OCI-LY1 (cell line): ENCODE data around the gene CERS3.

Source experiments
- H2AFZ ChIP-seq: fragments of 200-600 bp; sonication (generic), shearing (Covaris generic); 2 replicates; pipeline ENCODE4 v1.6.0; 2014; ENCODE audit warnings: antibody characterized with exemption, mild to moderate bottlenecking, low read length
- H3F3A ChIP-seq: fragments of 200-600 bp; sonication (generic), shearing (Covaris generic); 2 replicates; pipeline ENCODE4 v1.6.0; 2014; ENCODE audit warnings: mild to moderate bottlenecking, antibody characterized with exemption, low read length, moderate library complexity; ENCODE audit not compliant: insufficient read depth
- H3K27ac ChIP-seq: fragments of 200-600 bp; sonication (generic); 2 replicates; pipeline ENCODE4 v1.5.1; 2014; ENCODE audit warnings: low read length, mixed run types, mild to moderate bottlenecking, low read depth; ENCODE audit not compliant: poor library complexity, severe bottlenecking
- H3K27me3 ChIP-seq: fragments of 200-600 bp; sonication (generic); 2 replicates; pipeline ENCODE4 v1.6.0; 2014; ENCODE audit warnings: antibody characterized with exemption, mild to moderate bottlenecking, low read length, moderate library complexity; ENCODE audit not compliant: insufficient read depth
- H3K36me3 ChIP-seq: fragments of 200-600 bp; sonication (generic); 2 replicates; pipeline ENCODE4 v1.6.1; 2014; ENCODE audit warnings: mild to moderate bottlenecking, antibody characterized with exemption, low read length, moderate library complexity, mixed read lengths; ENCODE audit not compliant: insufficient read depth
- H3K4me1 ChIP-seq: fragments of 200-600 bp; sonication (generic); 2 replicates; pipeline ENCODE4 v1.5.1; 2014; ENCODE audit warnings: mild to moderate bottlenecking, low read length, moderate library complexity; ENCODE audit not compliant: insufficient read depth, severe bottlenecking
- H3K4me2 ChIP-seq: fragments of 200-600 bp; sonication (generic), shearing (Covaris generic); 2 replicates; pipeline ENCODE4 v1.6.1; 2014; ENCODE audit warnings: low read length
- H3K4me3 ChIP-seq: fragments of 200-600 bp; sonication (generic); 2 replicates; pipeline ENCODE4 v1.5.1; 2014; ENCODE audit warnings: low read length, low read depth, mild to moderate bottlenecking, mixed read lengths; ENCODE audit not compliant: poor library complexity, severe bottlenecking
- H3K79me2 ChIP-seq: fragments of 200-600 bp; shearing (Covaris generic); 2 replicates; pipeline ENCODE4 v1.6.1; 2016; ENCODE audit warnings: mixed run types, low read length, mixed read lengths; ENCODE audit not compliant: insufficient read depth
- H3K9ac ChIP-seq: fragments of 200-600 bp; sonication (generic), shearing (Covaris generic); 2 replicates; pipeline ENCODE4 v1.6.1; 2014; ENCODE audit warnings: mild to moderate bottlenecking, low read length, mixed read lengths
- H3K9me2 ChIP-seq: fragments of 200-600 bp; sonication (generic), shearing (Covaris generic); 2 replicates; pipeline ENCODE4 v1.6.1; 2014; ENCODE audit warnings: low read depth, mild to moderate bottlenecking, low read length, mixed read lengths
- H3K9me3 ChIP-seq: fragments of 200-600 bp; shearing (Covaris generic); 2 replicates; pipeline ENCODE4 v1.6.1; 2014; ENCODE audit warnings: low read length, mixed read lengths
- H4K20me1 ChIP-seq: fragments of 200-600 bp; sonication (generic), shearing (Covaris generic); 2 replicates; pipeline ENCODE4 v1.6.0; 2016; ENCODE audit warnings: mild to moderate bottlenecking, low read length; ENCODE audit not compliant: insufficient read depth
- EZH2 ChIP-seq: fragments of 200-600 bp; sonication (generic), shearing (Covaris generic); IDR thresholded peaks from 2 replicates; pipeline ENCODE4 v1.8.0; 2017; ENCODE audit warnings: borderline replicate concordance, mixed run types, mild to moderate bottlenecking, antibody characterized with exemption, low read length, moderate library complexity, mixed read lengths
- TF ChIP-seq, protein P1 (sequence below): fragments of 200-600 bp; sonication (generic), shearing (Covaris generic); IDR thresholded peaks from 2 replicates; pipeline ENCODE4 v1.5.1; 2017; ENCODE audit warnings: mild to moderate bottlenecking, antibody characterized with exemption, low read length, moderate library complexity, mixed read lengths

Gene CERS3

DNA sequence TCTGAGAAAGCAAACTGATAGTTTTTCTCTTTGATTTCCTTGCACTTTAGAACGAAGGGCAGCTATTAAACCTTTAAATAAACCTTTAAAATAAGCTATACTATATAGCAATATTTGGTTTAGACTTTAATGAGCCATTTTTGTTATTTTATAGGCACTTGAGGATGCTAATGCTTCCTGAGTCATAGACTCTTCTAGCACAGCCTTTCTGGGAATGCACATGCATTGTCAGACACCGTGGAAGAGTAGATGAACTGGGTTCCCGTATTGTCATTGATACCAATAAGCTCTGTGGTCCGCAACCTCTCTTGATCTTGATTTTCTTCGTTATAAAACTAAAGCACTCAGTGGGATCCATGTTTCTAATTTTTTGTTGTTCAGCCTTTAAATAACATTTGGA is 27.6 kb downstream of the CERS3 start:
- H3K4me3 ChIP-seq = no peak overlapping the region
- no peaks in the 10 kb centered on the region for H3K9me2 ChIP-seq
- H3K27ac ChIP-seq = no peak overlapping the region
- no peak for TF ChIP-seq EZH2
- TF ChIP-seq, protein P1, sequence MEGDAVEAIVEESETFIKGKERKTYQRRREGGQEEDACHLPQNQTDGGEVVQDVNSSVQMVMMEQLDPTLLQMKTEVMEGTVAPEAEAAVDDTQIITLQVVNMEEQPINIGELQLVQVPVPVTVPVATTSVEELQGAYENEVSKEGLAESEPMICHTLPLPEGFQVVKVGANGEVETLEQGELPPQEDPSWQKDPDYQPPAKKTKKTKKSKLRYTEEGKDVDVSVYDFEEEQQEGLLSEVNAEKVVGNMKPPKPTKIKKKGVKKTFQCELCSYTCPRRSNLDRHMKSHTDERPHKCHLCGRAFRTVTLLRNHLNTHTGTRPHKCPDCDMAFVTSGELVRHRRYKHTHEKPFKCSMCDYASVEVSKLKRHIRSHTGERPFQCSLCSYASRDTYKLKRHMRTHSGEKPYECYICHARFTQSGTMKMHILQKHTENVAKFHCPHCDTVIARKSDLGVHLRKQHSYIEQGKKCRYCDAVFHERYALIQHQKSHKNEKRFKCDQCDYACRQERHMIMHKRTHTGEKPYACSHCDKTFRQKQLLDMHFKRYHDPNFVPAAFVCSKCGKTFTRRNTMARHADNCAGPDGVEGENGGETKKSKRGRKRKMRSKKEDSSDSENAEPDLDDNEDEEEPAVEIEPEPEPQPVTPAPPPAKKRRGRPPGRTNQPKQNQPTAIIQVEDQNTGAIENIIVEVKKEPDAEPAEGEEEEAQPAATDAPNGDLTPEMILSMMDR = no peak
- H4K20me1 ChIP-seq = no peaks in the 10 kb centered on the region
- H3K4me1 ChIP-seq = no peaks in the 10 kb centered on the region
- H2AFZ ChIP-seq = no peak overlapping the region
- H3K9ac ChIP-seq = no peak overlapping the region
- H3K27me3 ChIP-seq = 0 out of 2 replicates have a peak, but pooled peaks cover 6% of the 10 kb centered on the region
- no peaks in the 10 kb centered on the region for H3K79me2 ChIP-seq
- no peaks in the 10 kb centered on the region for H3F3A ChIP-seq
- no peak overlapping the region for H3K4me2 ChIP-seq
- H3K9me3 ChIP-seq = no peaks in the 10 kb centered on the region
- H3K36me3 ChIP-seq = no peaks in the 10 kb centered on the region

DNA sequence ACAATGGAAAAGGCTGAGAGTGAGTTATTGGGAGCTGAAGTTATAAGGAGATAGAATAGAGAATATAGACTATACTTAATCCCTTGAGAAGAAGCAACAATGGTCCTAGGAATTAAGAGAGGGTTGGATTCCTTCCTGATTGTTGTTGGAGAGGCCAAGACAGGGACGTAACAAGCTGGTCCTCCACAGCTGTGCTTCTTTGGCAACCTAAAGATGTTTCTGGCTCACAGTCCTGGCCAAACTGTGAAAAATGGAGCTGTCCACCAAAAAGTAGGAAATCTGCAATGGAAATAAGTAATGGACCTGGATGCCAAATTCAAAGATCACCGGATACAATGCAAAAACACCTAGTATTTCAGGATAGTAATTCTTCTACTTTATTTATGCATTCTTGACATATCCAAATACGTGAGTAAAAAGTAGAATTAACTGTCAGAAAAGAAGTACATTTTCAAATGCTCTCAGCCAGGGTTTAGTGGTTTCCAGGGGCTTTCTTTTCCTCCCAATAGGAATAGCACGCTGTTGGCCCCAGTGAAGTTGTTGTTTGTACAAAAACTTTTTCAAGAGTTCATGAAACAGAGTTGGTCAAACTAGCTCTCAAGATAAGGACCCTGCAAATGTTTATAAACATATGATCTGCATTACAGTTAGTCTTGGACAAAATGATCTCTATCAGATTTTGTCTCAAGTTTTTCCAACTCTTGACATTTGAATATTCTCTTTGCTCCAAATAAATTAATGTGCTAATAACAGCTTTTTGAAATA is 28.3 kb downstream of the CERS3 start:
- no peak overlapping the region for H3K9ac ChIP-seq

DNA sequence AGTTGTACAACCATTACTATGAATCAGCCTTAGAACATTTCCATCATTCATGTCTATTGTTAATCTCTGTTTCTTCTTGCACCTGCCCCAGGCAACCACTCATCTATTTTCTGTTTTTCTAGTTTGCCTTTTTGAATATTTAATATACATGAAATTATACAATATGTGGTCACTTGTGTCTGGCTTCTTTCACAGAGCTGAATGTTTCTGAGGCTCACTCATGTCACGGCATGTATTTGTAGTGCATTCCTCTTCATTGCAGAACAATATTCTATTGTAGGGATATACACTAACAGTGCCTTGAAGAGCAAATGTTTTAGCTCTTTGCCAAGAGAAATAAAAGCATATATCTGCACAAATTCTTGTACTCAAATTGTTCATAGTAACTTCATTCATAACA is 32.9 kb downstream of the CERS3 start:
- no peak overlapping the region for H3K4me2 ChIP-seq
- no peaks in the 10 kb centered on the region for H3F3A ChIP-seq
- H3K36me3 ChIP-seq = no peaks in the 10 kb centered on the region
- no peak overlapping the region for H3K27ac ChIP-seq
- H3K79me2 ChIP-seq = no peaks in the 10 kb centered on the region
- H3K9me3 ChIP-seq = no peaks in the 10 kb centered on the region
- TF ChIP-seq EZH2 = no peak
- TF ChIP-seq, protein P1 = no peak
- no peak overlapping the region for H3K4me3 ChIP-seq
- no peaks in the 10 kb centered on the region for H3K4me1 ChIP-seq
- H3K27me3 ChIP-seq = no peaks in the 10 kb centered on the region
- no peak overlapping the region for H2AFZ ChIP-seq
- H3K9ac ChIP-seq = no peak overlapping the region
- no peaks in the 10 kb centered on the region for H4K20me1 ChIP-seq
- no peaks in the 10 kb centered on the region for H3K9me2 ChIP-seq

More for the DNA sequence above, 28.3 kb downstream of the CERS3 start:
- Histone ChIP-seq H3K4me3 (no peak overlapping the region), H3K79me2 (no peaks in the 10 kb centered on the region), H4K20me1 (no peaks in the 10 kb centered on the region), H3K9me2 (no peaks in the 10 kb centered on the region), H3F3A (no peaks in the 10 kb centered on the region), H3K4me2 (no peak overlapping the region), H3K36me3 (no peaks in the 10 kb centered on the region), H3K4me1 (no peaks in the 10 kb centered on the region), H3K27ac (no peak overlapping the region), H2AFZ (no peak overlapping the region), H3K9me3 (no peaks in the 10 kb centered on the region), H3K27me3 (no peaks in the 10 kb centered on the region)
- TF ChIP-seq, protein P1 = no peak
- no peak for TF ChIP-seq EZH2
